ENCODE data around the gene HPD. TPM values are rescaled to one million over a fixed set of nuclear protein-coding genes. Genes with fewer than 3 reads are reported as not detected.
"Not testable (repeated sequence)": the region's sequence is repeated elsewhere in the genome, so short reads cannot be mapped to it uniquely, and the experiment has no call there.

The HPD gene
- total and polyA plus RNA-seq, 12 donors = 1.6 to 13.0 (median 4.0) TPM

DNA sequence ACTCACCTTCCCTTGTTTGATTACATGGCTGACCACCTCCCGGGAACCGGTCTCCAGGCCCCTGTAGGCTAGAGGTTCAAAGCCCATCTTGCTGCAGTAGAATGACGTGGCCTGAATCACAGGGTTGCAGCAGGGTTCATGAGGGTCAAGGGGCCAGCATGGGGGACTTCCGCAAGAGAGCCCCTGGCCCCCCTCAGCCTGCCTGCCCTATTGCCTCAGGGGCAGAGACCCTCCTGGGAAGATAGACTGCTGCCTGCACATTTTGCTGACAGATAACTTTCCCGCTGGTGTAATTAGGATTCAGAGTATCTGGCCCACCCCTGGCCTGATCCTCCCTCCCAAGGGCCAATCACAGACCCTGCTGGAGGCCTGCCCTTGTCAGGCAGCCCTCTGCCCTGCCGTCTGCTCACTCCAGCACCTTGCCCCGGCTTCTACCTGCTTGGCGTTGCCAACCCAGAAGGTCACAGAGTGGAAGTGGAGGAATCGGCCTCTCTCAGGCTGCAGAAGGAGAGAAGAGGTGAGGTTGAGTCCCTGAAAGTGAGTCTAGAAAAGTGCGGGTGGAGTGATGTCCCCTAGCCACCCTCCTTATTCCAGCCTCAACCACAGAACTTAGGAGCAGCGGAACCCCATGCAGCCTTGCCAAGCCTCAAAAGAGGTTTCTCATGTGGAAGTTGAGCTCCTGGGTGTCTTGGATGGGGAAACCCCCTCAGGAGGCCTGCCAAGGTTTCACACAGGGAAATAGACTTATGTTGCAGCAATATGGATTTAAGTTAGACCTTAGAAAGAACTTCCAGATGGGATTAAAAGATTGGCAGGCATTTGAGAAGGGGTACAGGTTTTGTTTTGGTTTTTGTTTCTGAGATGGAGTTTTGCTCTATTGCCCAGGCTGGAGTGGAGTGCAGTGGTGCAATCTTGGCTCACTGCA, 1.1 kb downstream of the HPD start:
- TF ChIP-seq, protein P1, sequence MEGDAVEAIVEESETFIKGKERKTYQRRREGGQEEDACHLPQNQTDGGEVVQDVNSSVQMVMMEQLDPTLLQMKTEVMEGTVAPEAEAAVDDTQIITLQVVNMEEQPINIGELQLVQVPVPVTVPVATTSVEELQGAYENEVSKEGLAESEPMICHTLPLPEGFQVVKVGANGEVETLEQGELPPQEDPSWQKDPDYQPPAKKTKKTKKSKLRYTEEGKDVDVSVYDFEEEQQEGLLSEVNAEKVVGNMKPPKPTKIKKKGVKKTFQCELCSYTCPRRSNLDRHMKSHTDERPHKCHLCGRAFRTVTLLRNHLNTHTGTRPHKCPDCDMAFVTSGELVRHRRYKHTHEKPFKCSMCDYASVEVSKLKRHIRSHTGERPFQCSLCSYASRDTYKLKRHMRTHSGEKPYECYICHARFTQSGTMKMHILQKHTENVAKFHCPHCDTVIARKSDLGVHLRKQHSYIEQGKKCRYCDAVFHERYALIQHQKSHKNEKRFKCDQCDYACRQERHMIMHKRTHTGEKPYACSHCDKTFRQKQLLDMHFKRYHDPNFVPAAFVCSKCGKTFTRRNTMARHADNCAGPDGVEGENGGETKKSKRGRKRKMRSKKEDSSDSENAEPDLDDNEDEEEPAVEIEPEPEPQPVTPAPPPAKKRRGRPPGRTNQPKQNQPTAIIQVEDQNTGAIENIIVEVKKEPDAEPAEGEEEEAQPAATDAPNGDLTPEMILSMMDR (IDR thresholded peaks at IDR 0.05) = no peak
- TF ChIP-seq POLR2A (IDR thresholded peaks at IDR 0.05) = no peak
- Histone ChIP-seq H3K9me3 (replicated peaks in 1 of 3) (no peaks in the 10 kb centered on the region), H3K27me3 (no peaks in the 10 kb centered on the region), H3K27ac (peak overlapping the region in 3 of 5 donors; percentile 90 to 95 (median 95)), H3K4me3 (no peak overlapping the region), H3K36me3 (replicated peaks in 1 of 2) (no peaks in the 10 kb centered on the region), H3K4me1 (replicated peaks in 1 of 2) (peaks cover 14% of the 10 kb centered on the region in 2 donors)
- intact Hi-C loops (cut with DNase I) = no loop called here
- no peak for DNase-seq
- 81 to 84% (median 81%) methylated on average over 6 to 11 of the region's 11 CpGs for WGBS, 4 donors

DNA sequence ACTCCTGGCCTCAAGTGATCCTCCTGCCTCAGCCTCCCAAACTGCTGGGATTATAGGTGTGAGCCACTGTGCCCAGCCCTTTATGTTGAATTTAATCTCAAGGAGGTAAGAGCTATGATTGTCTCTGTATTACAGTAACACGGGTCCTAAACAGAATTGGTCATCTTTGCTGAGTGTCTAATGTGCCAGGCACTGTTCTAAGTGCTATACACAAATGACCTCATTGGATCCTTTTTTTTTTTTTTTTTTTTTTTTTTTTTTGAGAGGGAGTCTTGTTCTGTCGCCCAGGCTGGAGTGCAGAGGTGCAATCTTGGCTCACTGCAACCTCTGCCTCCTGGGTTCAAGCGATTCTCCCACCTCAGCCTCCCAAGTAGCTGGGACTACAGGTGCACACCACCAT, 6.3 kb downstream of the HPD start:
- WGBS, 4 donors = 55 to 86% (median 80%) methylated on average over 3 of the region's 3 CpGs
- H3K36me3 ChIP-seq (replicated peaks in 1 of 2); H3K27ac ChIP-seq; DNase-seq; H3K4me1 ChIP-seq (replicated peaks in 1 of 2); intact Hi-C loops (cut with DNase I); H3K9me3 ChIP-seq (replicated peaks in 1 of 3); H3K27me3 ChIP-seq; H3K4me3 ChIP-seq: not testable (repeated sequence)

DNA sequence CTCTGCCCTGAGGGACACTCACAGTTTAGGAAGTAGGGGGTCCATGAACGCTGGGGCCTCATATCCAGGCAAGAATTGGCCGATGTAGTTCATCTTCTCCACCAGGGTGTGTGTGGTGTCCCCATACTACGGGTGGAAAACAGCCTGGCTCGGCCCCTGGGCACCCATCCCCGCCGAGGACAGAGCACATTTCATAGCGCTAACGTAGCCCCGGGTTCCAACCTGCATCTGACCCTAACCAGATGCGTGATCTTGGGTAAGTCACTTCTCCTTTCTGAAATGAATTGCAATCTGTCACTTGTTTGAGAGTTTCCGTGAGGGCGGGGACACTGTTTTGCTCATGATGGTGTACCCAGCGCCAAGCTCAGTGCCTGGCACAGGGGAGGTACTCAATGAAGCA, 9.0 kb downstream of the HPD start:
- Histone ChIP-seq H3K9me3 (replicated peaks in 1 of 3) (no peaks in the 10 kb centered on the region), H3K36me3 (replicated peaks in 1 of 2) (no peaks in the 10 kb centered on the region), H3K4me1 (replicated peaks in 1 of 2) (no peaks in the 10 kb centered on the region), H3K27me3 (no peaks in the 10 kb centered on the region), H3K4me3 (no peak overlapping the region), H3K27ac (no peak overlapping the region)
- intact Hi-C loops (cut with DNase I) = no loop called here
- no peak for TF ChIP-seq POLR2A (IDR thresholded peaks at IDR 0.05)
- TF ChIP-seq, protein P1 (IDR thresholded peaks at IDR 0.05) = no peak
- 76 to 90% (median 81%) methylated on average over 11 to 13 of the region's 13 CpGs for WGBS, 4 donors
- no peak for DNase-seq

DNA sequence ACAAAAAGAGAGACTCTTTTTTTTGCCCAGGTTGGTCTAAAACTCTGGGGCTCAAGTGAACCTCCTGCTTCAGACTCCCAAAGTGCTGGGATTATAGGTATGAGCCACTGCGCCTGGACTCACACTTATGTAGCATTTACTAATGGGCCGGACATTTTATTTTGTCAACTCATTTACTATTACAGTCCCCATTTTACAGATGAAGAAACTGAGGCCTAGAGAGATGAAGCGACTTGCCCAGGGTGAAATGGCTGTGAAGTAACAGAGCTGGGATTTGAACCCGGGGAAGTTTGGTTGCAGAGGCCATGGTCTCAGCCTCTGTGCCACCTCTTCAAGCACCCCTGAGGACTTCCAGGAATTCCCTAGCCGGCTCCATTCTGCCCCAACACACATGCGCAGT, 9.4 kb downstream of the HPD start:
- no peak for TF ChIP-seq POLR2A (IDR thresholded peaks at IDR 0.05)
- TF ChIP-seq, protein P1 (IDR thresholded peaks at IDR 0.05) = no peak
- no peaks in the 10 kb centered on the region for H3K4me1 ChIP-seq (replicated peaks in 1 of 2)
- DNase-seq = no peak
- H3K27me3 ChIP-seq = no peaks in the 10 kb centered on the region
- H3K9me3 ChIP-seq (replicated peaks in 1 of 3) = no peaks in the 10 kb centered on the region
- no peak overlapping the region for H3K27ac ChIP-seq
- intact Hi-C loops (cut with DNase I) = no loop called here
- H3K4me3 ChIP-seq = no peak overlapping the region
- no peaks in the 10 kb centered on the region for H3K36me3 ChIP-seq (replicated peaks in 1 of 2)
- WGBS, 4 donors = 89 to 96% (median 93%) methylated on average over 5 to 6 of the region's 6 CpGs

DNA sequence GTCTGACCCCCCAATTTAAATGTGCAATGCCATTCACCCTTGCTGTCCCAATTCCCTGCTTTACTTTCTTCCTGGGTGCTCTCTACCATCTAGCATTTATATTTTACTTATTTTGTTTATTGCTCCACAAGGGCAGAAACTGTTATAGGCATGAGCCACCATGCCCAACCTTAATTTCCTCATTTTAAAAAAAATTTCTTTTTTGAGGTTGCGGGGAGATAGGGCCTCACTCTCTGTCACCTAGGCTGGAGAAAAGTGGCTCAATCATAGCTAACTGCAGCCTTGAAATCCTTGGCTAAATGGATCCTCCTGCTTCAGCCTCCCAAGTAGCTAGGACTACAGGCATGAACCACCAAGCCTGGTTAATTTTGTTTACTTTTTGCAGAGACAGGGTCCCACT, 13.0 kb downstream of the HPD start:
- WGBS, 4 donors = 80 to 94% (median 92%) methylated on average over 1 of the region's 1 CpG
- intact Hi-C loops (cut with DNase I) = no loop called here
- TF ChIP-seq, protein P1 (IDR thresholded peaks at IDR 0.05) = no peak
- no peak for TF ChIP-seq POLR2A (IDR thresholded peaks at IDR 0.05)

More for the DNA sequence above, 13.0 kb downstream of the HPD start:
- Histone ChIP-seq H3K9me3 (replicated peaks in 1 of 3) (no peaks in the 10 kb centered on the region), H3K4me3 (no peak overlapping the region), H3K27ac (no peak overlapping the region), H3K4me1 (replicated peaks in 1 of 2) (no peaks in the 10 kb centered on the region), H3K36me3 (replicated peaks in 1 of 2) (no peaks in the 10 kb centered on the region), H3K27me3 (no peaks in the 10 kb centered on the region)
- DNase-seq = no peak

Measured in adrenal gland (tissue), 12 donors.